Muscle layer of colon (tissue), 2 donors: Measurements from ENCODE around the gene SHC4.
"Not testable (repeated sequence)": the region's sequence is repeated elsewhere in the genome, so short reads cannot be mapped to it uniquely, and the experiment has no call there.

Experiments
- H3K27ac ChIP-seq: one replicate; pipeline ENCODE4 v1.7.0; 2013; ENCODE audit warnings: low read depth, mild to moderate bottlenecking, low read length, moderate library complexity
- H3K27me3 ChIP-seq, 2 donors: one replicate each; pipeline ENCODE4 v1.7.0; 2013; ENCODE audit warnings: low read length in 2 of 2, mild to moderate bottlenecking in 2 of 2; ENCODE audit not compliant: insufficient read depth in 2 of 2, control insufficient read depth in 1 of 2
- H3K36me3 ChIP-seq: one replicate; pipeline ENCODE4 v1.7.0; 2013; ENCODE audit warnings: mild to moderate bottlenecking, low read length; ENCODE audit not compliant: insufficient read depth
- H3K4me1 ChIP-seq: one replicate; pipeline ENCODE4 v1.7.0; 2013; ENCODE audit warnings: mild to moderate bottlenecking, low read length; ENCODE audit not compliant: insufficient read depth
- H3K4me3 ChIP-seq, 2 donors: one replicate each; pipeline ENCODE4 v1.7.0; 2013; ENCODE audit warnings: low read length in 2 of 2, low read depth in 1 of 2, mild to moderate bottlenecking in 1 of 2, moderate library complexity in 1 of 2
- H3K9ac ChIP-seq: one replicate; pipeline ENCODE4 v1.7.0; 2013; ENCODE audit warnings: low read length
- H3K9me3 ChIP-seq: one replicate; pipeline ENCODE4 v1.7.0; 2013; ENCODE audit warnings: mild to moderate bottlenecking, low read length
- donor health status: abdominal sarcoma.
- donor health status: Adenocarcinoma of cecum.

SHC4 gene

DNA sequence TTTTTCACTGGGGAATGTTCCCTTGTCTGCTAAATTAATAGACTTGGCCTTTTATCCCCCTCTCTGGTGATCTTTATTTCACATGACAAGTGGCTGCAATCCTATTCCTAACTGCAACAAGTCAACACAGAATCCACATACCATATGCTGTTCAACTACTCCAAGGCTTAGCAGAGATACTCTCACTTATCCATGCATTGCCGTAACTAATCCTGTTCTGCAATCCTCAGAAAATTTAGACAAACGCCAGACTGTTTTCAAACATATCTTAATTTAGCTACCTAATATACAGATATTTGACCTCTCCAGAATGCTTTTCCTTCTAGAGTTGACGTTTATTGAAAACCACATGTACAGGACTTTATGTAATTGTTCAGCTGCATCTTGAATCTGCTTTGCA, 47.9 kb downstream of the SHC4 start:
- Histone ChIP-seq H3K36me3 (no peaks in the 10 kb centered on the region), H3K4me1 (no peaks in the 10 kb centered on the region), H3K27me3 (no peaks in the 10 kb centered on the region), H3K9ac (no peak overlapping the region), H3K4me3 (no peak overlapping the region), H3K9me3 (no peaks in the 10 kb centered on the region), H3K27ac (no peak overlapping the region)

DNA sequence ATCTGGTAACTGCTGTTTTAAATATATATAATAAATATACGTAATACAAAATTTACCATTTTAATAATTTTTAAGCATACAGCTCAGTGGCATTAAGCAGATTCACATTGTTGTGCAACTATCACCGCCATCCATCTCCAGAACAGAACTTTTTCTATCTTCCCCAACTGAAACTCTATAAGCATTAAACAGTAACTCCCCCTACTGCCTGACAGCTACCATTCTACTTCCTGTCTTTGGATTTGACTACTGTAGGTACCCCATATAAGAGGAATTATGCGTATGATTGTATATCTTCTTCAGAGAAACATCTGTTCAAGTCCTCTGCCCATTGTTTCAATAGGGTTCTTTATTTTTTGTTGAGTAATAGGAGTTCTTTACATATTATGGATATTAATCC, 49.0 kb downstream of the SHC4 start:
- Histone ChIP-seq H3K9ac (no peak overlapping the region), H3K9me3 (no peaks in the 10 kb centered on the region), H3K4me3 (no peak overlapping the region), H3K27me3 (no peaks in the 10 kb centered on the region), H3K36me3 (no peaks in the 10 kb centered on the region), H3K27ac (no peak overlapping the region), H3K4me1 (no peaks in the 10 kb centered on the region)

DNA sequence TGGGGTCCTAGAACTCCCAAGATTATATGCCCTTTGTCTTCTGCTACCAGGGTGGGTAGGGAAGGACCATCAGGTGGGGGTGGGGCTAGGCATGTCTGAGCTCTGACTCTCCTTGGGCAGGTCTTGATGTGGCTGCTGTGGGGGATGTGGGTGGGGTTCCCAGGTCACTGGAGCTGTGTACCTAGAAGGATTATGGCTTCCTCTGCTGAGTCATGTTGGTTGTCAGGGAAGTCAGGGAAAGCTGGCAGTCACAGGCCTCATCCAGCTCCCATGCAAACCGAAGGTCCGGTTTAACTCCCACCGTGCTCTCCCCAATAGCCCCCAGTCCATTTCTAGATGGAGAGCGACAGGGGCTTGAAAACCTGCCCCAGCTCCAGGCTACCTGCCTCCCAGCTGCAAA, 50.6 kb downstream of the SHC4 start:
- no peak overlapping the region for H3K4me3 ChIP-seq
- H3K36me3 ChIP-seq = no peaks in the 10 kb centered on the region
- H3K27me3 ChIP-seq = no peaks in the 10 kb centered on the region
- no peaks in the 10 kb centered on the region for H3K9me3 ChIP-seq
- no peak overlapping the region for H3K9ac ChIP-seq
- H3K4me1 ChIP-seq = no peaks in the 10 kb centered on the region
- no peak overlapping the region for H3K27ac ChIP-seq

DNA sequence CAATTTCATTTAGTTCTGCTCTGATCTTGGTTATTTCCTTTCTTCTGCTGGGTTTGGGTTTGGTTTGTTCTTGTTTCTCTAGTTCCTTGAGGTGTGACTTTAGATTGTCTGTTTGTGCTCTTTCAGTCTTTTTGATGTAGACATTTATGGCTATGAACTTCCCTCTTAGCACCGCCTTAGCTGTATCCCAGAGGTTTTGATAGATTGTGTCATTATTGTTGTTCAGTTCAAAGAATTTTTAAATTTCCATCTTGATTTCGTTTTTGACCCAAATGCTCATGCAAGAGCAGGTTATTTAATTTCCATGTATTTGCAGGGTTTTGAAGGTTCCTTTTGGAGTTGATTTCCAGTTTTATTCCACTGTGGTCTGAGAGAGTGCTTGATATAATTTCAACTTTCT, 53.2 kb downstream of the SHC4 start:
- not testable (repeated sequence) for H3K4me3 ChIP-seq, H3K27ac ChIP-seq, H3K36me3 ChIP-seq, H3K9me3 ChIP-seq, H3K9ac ChIP-seq, H3K27me3 ChIP-seq, H3K4me1 ChIP-seq

DNA sequence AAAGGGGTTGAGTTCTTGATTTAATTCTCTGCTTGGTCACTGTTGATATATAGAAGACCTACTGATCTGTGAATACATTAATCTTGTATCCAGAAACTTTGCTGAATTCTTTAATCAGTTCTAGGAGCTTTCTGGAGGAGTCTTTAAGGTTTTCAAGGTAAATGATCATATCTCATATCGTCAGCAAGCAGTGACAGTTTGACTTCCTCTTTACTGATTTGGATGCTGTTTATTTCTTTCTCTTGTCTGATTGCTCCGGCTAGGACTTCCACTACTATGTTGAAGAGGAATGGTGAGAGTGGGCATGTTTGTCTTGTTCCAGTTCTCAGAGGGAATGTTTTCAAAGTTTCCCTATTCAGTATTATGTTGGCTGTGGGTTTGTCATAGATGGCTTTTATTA, 54.4 kb downstream of the SHC4 start:
- H3K9ac ChIP-seq, H3K9me3 ChIP-seq: not testable (repeated sequence)

DNA sequence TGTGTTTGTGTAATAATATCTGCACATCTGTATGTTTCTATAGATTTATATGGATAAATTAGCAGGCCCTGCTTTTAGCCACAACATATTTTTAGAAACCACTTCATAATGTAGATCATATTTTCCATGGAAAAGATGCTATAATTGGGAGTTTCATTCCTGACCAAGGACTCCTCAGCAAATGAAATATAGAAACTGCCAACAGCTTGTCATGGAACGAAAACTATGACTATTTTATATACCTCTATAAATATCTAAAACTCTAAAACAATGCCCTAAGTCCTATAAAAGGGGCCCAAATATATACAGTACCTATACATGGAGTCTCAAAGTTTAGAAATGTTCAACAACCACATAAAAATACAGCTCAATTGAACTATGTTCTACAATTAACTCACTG, 57.9 kb downstream of the SHC4 start:
- Histone ChIP-seq H3K27ac (no peak overlapping the region), H3K27me3 (no peaks in the 10 kb centered on the region), H3K9me3 (no peaks in the 10 kb centered on the region), H3K4me3 (no peak overlapping the region), H3K4me1 (no peaks in the 10 kb centered on the region), H3K36me3 (no peaks in the 10 kb centered on the region), H3K9ac (no peak overlapping the region)

More for the DNA sequence above, 54.4 kb downstream of the SHC4 start:
- H3K27me3 ChIP-seq, H3K4me3 ChIP-seq, H3K27ac ChIP-seq, H3K4me1 ChIP-seq, H3K36me3 ChIP-seq: not testable (repeated sequence)

DNA sequence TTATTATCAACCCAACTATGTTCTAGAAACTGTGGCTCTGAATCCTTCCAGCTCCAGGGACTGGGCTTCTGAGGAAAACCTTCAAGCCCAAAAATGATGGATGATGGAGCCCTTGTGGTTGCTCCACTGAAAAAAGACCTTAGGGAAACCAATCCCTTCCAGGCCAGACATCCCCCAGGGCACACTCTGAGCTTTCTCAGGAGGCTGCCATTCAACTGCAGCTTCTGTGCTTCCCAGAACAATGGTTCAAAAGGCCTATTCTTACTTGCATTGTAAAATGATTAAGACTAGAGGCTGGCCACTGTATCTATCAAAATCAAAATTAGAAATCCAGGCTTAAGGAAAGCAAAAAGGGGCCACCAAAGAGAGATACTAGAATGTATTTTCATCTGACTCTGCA, 58.5 kb downstream of the SHC4 start:
- Histone ChIP-seq H3K9ac (no peak overlapping the region), H3K4me1 (no peaks in the 10 kb centered on the region), H3K36me3 (no peaks in the 10 kb centered on the region), H3K4me3 (no peak overlapping the region), H3K9me3 (no peaks in the 10 kb centered on the region), H3K27ac (no peak overlapping the region), H3K27me3 (no peaks in the 10 kb centered on the region)

DNA sequence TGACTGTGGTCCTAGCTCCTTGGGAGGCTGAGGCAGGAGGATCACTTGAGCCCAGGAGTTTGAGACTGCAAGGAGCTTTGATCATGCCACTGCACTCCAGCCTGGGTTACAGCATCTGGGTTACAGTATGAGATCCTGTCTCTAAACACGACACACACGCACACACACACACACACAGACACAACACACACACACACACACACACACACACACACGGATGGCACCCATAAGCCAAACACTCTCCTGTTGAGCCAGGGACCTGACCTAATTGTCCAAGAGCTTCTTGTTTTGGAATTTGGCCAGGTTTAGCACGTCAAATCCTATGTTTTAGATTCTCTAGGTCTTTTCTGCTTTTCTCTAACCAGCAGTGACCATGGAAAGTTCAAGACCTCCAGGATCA, 59.0 kb downstream of the SHC4 start:
- no peaks in the 10 kb centered on the region for H3K4me1 ChIP-seq
- H3K27ac ChIP-seq = no peak overlapping the region
- H3K4me3 ChIP-seq = no peak overlapping the region
- H3K9ac ChIP-seq = no peak overlapping the region
- H3K27me3 ChIP-seq = no peaks in the 10 kb centered on the region
- no peaks in the 10 kb centered on the region for H3K36me3 ChIP-seq
- H3K9me3 ChIP-seq = no peaks in the 10 kb centered on the region

DNA sequence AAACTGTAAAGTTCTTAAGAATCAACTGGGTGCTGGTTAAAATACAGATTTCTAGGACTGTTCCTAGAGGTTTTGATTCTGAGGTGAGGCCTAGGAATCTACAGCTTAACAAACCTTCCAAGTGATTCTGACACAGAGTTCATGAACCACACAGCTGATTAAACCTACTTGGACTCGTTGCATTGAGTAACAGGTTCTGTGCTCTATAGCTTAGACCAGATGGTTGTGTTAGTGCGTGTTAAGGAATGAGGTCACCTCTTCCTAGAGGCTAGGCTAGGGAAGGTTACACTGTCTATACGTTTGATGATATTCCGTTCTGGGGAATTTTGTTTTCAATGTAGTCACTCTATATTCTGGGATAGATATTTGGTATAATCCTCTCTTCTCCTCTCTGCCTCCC, 63.9 kb downstream of the SHC4 start:
- no peak overlapping the region for H3K27ac ChIP-seq
- no peaks in the 10 kb centered on the region for H3K36me3 ChIP-seq
- H3K4me3 ChIP-seq = no peak overlapping the region
- H3K4me1 ChIP-seq = peaks cover 5% of the 10 kb centered on the region
- H3K9me3 ChIP-seq = no peaks in the 10 kb centered on the region
- H3K27me3 ChIP-seq = no peaks in the 10 kb centered on the region
- H3K9ac ChIP-seq = no peak overlapping the region

DNA sequence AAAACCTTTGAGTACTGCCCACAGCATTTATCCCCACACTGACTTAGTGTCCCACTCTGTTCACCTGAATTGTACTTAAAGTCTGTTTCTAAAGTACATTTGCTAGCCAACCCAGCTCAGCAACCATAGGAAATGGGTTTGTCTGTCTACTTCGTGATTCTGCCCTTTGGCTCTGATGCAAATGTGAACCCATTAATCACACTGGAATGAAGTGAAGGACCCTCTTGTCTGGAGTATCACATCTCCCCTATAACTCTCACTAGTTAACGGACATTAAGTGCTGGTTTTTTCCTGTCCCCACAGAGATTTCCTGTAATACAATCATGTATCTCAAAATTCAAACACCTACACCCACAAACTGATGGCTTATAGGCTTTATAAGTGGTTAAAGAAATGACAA, 65.3 kb downstream of the SHC4 start:
- no peaks in the 10 kb centered on the region for H3K36me3 ChIP-seq
- H3K27me3 ChIP-seq = no peaks in the 10 kb centered on the region
- no peak overlapping the region for H3K9ac ChIP-seq
- no peaks in the 10 kb centered on the region for H3K9me3 ChIP-seq
- no peak overlapping the region for H3K27ac ChIP-seq
- H3K4me1 ChIP-seq = peaks cover 5% of the 10 kb centered on the region
- H3K4me3 ChIP-seq = no peak overlapping the region

DNA sequence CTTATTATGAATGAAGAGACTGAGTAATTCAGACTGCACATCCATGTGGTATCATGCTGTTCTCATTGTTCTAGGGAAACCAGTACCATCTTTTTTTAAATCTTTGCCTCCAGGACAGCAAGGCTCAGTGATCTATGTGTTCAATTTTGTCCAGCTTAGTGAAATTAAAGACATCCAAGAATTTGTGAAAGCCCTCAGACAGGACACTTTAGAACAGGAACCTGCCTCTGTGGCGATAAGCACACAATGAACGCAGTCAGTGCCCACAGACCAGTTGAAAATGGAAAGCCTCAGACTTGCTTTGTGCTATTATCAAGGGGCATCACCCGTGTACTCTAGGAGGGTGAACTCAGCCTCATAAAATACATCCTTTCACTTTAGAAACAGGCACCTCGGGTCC, 65.7 kb downstream of the SHC4 start:
- Histone ChIP-seq H3K27me3 (no peaks in the 10 kb centered on the region), H3K4me3 (no peak overlapping the region), H3K27ac (no peak overlapping the region), H3K4me1 (peaks cover 5% of the 10 kb centered on the region), H3K9me3 (no peaks in the 10 kb centered on the region), H3K9ac (no peak overlapping the region), H3K36me3 (no peaks in the 10 kb centered on the region)

DNA sequence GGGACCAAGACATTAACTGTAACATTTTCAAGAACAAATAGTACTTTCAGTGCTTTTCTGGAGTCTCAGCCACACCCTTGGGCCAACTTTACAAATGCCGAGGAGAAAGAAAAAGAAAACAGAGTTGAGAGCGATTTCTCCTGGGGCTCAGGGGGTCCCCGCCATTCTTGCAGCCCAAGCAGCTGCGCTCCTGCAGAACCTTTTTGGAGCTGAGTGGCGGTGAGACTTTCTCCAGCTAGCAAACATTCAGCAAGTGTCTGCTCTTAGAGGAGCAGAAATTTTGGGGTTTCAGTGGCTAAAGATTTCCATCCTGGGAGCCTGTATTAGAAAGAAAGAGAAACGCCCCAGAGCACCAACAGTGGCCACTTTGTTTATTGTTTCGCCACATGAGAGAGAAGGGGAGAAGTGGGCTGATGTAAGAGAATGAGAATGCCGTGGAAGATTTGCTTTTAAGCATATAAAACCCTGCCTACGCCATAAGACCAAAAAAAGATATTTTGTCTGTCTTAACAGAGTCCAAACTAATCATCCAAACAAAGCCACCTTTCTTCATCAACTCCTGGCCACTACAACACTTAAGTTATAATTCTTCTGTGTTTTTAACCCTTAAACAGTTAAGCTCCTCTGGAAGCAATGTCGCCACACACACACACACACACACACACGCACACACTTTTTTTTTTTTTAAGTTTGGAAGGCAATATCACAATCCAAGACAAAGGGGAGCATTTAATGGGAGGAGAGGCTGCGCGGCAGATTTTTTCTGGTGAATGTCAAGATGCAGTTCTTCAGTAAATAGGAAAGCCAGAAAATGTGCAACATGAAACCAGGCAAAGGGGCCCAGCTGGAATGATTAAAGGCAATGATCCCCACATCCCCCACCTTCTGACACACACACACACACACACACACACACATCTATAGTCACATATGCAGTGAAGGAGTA, 66.6 kb downstream of the SHC4 start:
- H3K9ac ChIP-seq = no peak overlapping the region
- no peak overlapping the region for H3K27ac ChIP-seq
- H3K27me3 ChIP-seq = no peaks in the 10 kb centered on the region
- H3K9me3 ChIP-seq = no peaks in the 10 kb centered on the region
- H3K4me1 ChIP-seq = peaks cover 5% of the 10 kb centered on the region
- no peaks in the 10 kb centered on the region for H3K36me3 ChIP-seq
- peak overlapping the region in 1 of 2 donors; percentile 41 for H3K4me3 ChIP-seq
